K562 (cell line): ENCODE results near the gene ARMC9. TPM values are rescaled to one million over a fixed set of nuclear protein-coding genes. Genes with fewer than 3 reads are reported as not detected.

Experiments used
- ATAC-seq: fragments of 200-7000 bp; cut with Tn5 transposase; 3 replicates; pipeline ENCODE4 v1.9.1; 2020; ENCODE audit warnings: moderate library complexity
- BruUV-seq: library from RNA; stranded (reverse); fragments of 400-500 nt; replicated peaks from 2 replicates; lab custom pipeline; 2021; lab: Mats Ljungman, UMichigan
- CTCF ChIA-PET: fragments of 300-600 bp; formaldehyde crosslinking; extraction: SDS; loops from one replicate; lab custom pipeline; 2021; ENCODE audit warnings: low intra/inter-chr PET ratio; lab: Yijun Ruan, JAX
- POLR2A ChIA-PET: fragments of 300-600, 350-650 bp; sonication (Branson Sonifier 250); formaldehyde crosslinking; extraction: SDS; loops from one replicate; lab custom pipeline; 2021; ENCODE audit warnings: antibody characterized with exemption, inconsistent platforms; lab: Yijun Ruan, JAX
- DNase-seq, 4 experiments: peaks; one replicate each; pipeline versions ENCODE4 v3.0.0 to v3.0.0-alpha.2; 2011 to 2018; ENCODE audit warnings: low spot score in 3 of 4, mixed read lengths in 3 of 4; ENCODE audit errors: extremely low read depth in 1 of 4
- FAIRE-seq: peaks from 2 replicates; lab custom pipeline; 2011; peaks lifted over from hg19 to GRCh38; lab: Jason Lieb, UNC
- H2AFZ ChIP-seq: 2 replicates; pipeline ENCODE4 v1.6.0; 2011; ENCODE audit warnings: low read depth, low read length, control low read depth, inconsistent platforms
- H3K27ac ChIP-seq: fragments of 200-600 bp; 3 replicates; pipeline ENCODE4 v1.8.0; 2011; ENCODE audit warnings: low read depth, mild to moderate bottlenecking, control low read depth, inconsistent platforms, low read length, moderate library complexity, mixed read lengths; ENCODE audit errors: extremely low read depth
- H3K27me3 ChIP-seq, 2 experiments: fragments of 300-600 bp in 1 of 2; 2 replicates in 1 of 2; 3 replicates in 1 of 2; pipeline versions ENCODE4 v1.6.0 to v1.8.0; 2011; ENCODE audit warnings: inconsistent platforms in 2 of 2, low read length in 2 of 2, mild to moderate bottlenecking in 1 of 2, mixed read lengths in 1 of 2, moderate library complexity in 1 of 2; ENCODE audit not compliant: control insufficient read depth in 2 of 2, insufficient read depth in 2 of 2
- H3K36me3 ChIP-seq: fragments of 300-600 bp; 3 replicates; pipeline ENCODE4 v1.8.0; 2011; ENCODE audit warnings: mild to moderate bottlenecking, low read length, inconsistent platforms; ENCODE audit not compliant: control insufficient read depth, insufficient read depth
- H3K4me1 ChIP-seq, 2 experiments: fragments of 200-600 bp in 1 of 2; replicated peaks in 1 of 2; 2 replicates in 1 of 2; 3 replicates in 1 of 2; pipeline versions ENCODE4 v1.5.1 to v1.8.0; 2011; ENCODE audit warnings: inconsistent platforms in 2 of 2, low read length in 2 of 2, mild to moderate bottlenecking in 1 of 2, mixed read lengths in 1 of 2, moderate library complexity in 1 of 2; ENCODE audit not compliant: control insufficient read depth in 2 of 2, insufficient read depth in 2 of 2
- H3K4me2 ChIP-seq: 2 replicates; pipeline ENCODE4 v1.6.1; 2011; ENCODE audit warnings: low read length, control low read depth, inconsistent platforms, mixed read lengths; ENCODE audit not compliant: insufficient read depth
- H3K4me3 ChIP-seq: fragments of 200-600 bp; sonication (generic), shearing (Covaris generic); 2 replicates; pipeline ENCODE4 v1.5.1; 2016; ENCODE audit warnings: control low read depth, inconsistent platforms
- H3K79me2 ChIP-seq: fragments of 200-600 bp; 3 replicates; pipeline ENCODE4 v1.8.0; 2011; ENCODE audit warnings: low read length, inconsistent platforms; ENCODE audit not compliant: control insufficient read depth, insufficient read depth
- H3K9ac ChIP-seq, 2 experiments: 2 replicates each; pipeline versions ENCODE4 v1.6.0 to v1.6.1; 2011; ENCODE audit warnings: low read depth in 2 of 2, low read length in 2 of 2, control low read depth in 1 of 2, inconsistent platforms in 1 of 2, mild to moderate bottlenecking in 1 of 2, mixed read lengths in 1 of 2; ENCODE audit not compliant: insufficient read depth in 1 of 2
- H3K9me1 ChIP-seq: one replicate; pipeline ENCODE4 v1.6.0; 2011; ENCODE audit warnings: inconsistent platforms, mild to moderate bottlenecking, low read length, moderate library complexity; ENCODE audit not compliant: control insufficient read depth, insufficient read depth
- H3K9me3 ChIP-seq: replicated peaks from 2 replicates; pipeline ENCODE4 v1.5.1; 2011; ENCODE audit warnings: low read depth, low read length, inconsistent platforms; ENCODE audit not compliant: control insufficient read depth, insufficient read depth
- H4K20me1 ChIP-seq: replicated peaks from 2 replicates; pipeline ENCODE4 v1.6.1; 2011; ENCODE audit warnings: low read length, inconsistent platforms, mixed read lengths; ENCODE audit not compliant: control insufficient read depth, insufficient read depth
- ARNT ChIP-seq, 2 experiments: fragments of 450-650 bp; IDR thresholded peaks; 2 replicates each; pipeline ENCODE4 v1.6.1; 2016; ENCODE audit warnings: mild to moderate bottlenecking in 1 of 2
- CREB5 ChIP-seq: fragments of 250-450 bp; sonication (Bioruptor Pico); IDR thresholded peaks from 2 replicates; pipeline ENCODE4 v1.5.0; 2020; ENCODE audit warnings: mild to moderate bottlenecking
- GABPA ChIP-seq: fragments of 200-800 bp; sonication (Bioruptor generic); conservative IDR thresholded peaks from 2 replicates; pipeline ENCODE4 v1.6.1; 2016; ENCODE audit warnings: low read depth, missing genetic modification characterization, missing compliant biosample characterization
- HMGN3 ChIP-seq: IDR thresholded peaks from 2 replicates; pipeline ENCODE4 v1.6.1; 2011; ENCODE audit warnings: borderline replicate concordance, low read depth, mild to moderate bottlenecking, mixed read lengths, low read length; ENCODE audit not compliant: insufficient read length; ENCODE audit errors: extremely low read depth
- KAT7 ChIP-seq: sonication (generic); formaldehyde crosslinking; IDR thresholded peaks from 2 replicates; pipeline ENCODE4 v1.8.0; 2022; ENCODE audit warnings: missing genetic modification reagents, mild to moderate bottlenecking, borderline replicate concordance
- MXD1 ChIP-seq: fragments of 250-450 bp; sonication (Bioruptor Pico); IDR thresholded peaks from 2 replicates; pipeline ENCODE4 v1.8.0; 2021; ENCODE audit warnings: borderline replicate concordance, mild to moderate bottlenecking, moderate library complexity; ENCODE audit not compliant: poor library complexity, severe bottlenecking
- PYGO2 ChIP-seq: fragments of 450-650 bp; IDR thresholded peaks from 2 replicates; pipeline ENCODE4 v1.6.1; 2016; ENCODE audit warnings: mild to moderate bottlenecking, missing genetic modification characterization, moderate library complexity, missing compliant biosample characterization
- RB1 ChIP-seq: fragments of 450-650 bp; IDR thresholded peaks from 2 replicates; pipeline ENCODE4 v1.6.1; 2017; ENCODE audit warnings: low read depth, mild to moderate bottlenecking
- SNRNP70 ChIP-seq: fragments of 200-400 bp; formaldehyde crosslinking; optimal IDR thresholded peaks from 2 replicates; pipeline ENCODE3; 2017; ENCODE audit warnings: low read depth, low read length
- ZNF395 ChIP-seq: fragments of 200-800 bp; sonication (Bioruptor generic); IDR thresholded peaks from 2 replicates; pipeline ENCODE4 v1.6.1; 2017; ENCODE audit warnings: missing genetic modification characterization, missing compliant biosample characterization
- ZNF511 ChIP-seq: sonication (generic); formaldehyde crosslinking; IDR thresholded peaks from 2 replicates; pipeline ENCODE4 v1.8.0; 2022; ENCODE audit warnings: mild to moderate bottlenecking, missing genetic modification reagents
- WGBS: fragments of 100-300 bp; shearing (Covaris generic); methylation state at CpG from one replicate; pipeline ENCODE4 v1.1.6; 2016; ENCODE audit warnings: low coverage, mixed read lengths; ENCODE audit not compliant: insufficient coverage; ENCODE audit errors: missing lambda C conversion rate; 5-methylcytosine and 5-hydroxymethylcytosine counted together
- in situ Hi-C: fragments of 300-500 bp; cut with MboI; formaldehyde crosslinking; loops from 4 replicates; pipeline ENCODE4 v1.15.0; 2018; ENCODE audit warnings: inconsistent platforms, mixed read lengths
- intact Hi-C: fragments of 100-400 bp; cut with micrococcal nuclease; formaldehyde crosslinking; loops from 2 replicates; pipeline ENCODE4 v1.14.2; 2022
- polyA plus RNA-seq, 8 experiments: library from polyadenylated mRNA; depleted of rRNA in 4 of 8; stranded (reverse) in 5 of 8; unstranded in 3 of 8; fragments of >200 nt; fragmentation: Nextera tagmentation in 2 of 8; fragmentation: Illumina TruSeq in 1 of 8; extraction: Ambion mirVana in 2 of 8; extraction: Trizol in 1 of 8; gene quantifications; 2 replicates each; pipeline versions ENCODE4 v1.2.1 to v1.2.3, GENCODE V29; 2011 to 2014; ENCODE audit warnings: inconsistent platforms in 1 of 8, missing spikeins in 1 of 8
- total RNA-seq, 7 experiments: library from RNA; depleted of rRNA in 6 of 7; stranded (reverse); fragments of >200 nt in 6 of 7; fragmentation: Illumina TruSeq in 2 of 7; extraction: Trizol in 2 of 7; gene quantifications; 2 replicates each; pipeline versions ENCODE4 v1.2.1 to v1.2.3, GENCODE V29; 2011 to 2021; ENCODE audit warnings: low replicate concordance in 1 of 7

The ARMC9 gene
- total and polyA plus RNA-seq, 9 of the 15 experiments (the other 6 are each of a cell fraction or from before 2014, with no cell fraction given) = 0.36 to 2.3 (median 1.1) TPM

GRCh38 chr2:231243866-231244265, 45.4 kb downstream of the ARMC9 start:
- no TSS peak for BruUV-seq
- intact Hi-C loops = no loop called here

GRCh38 chr2:231244382-231245248, 46.2 kb downstream of the ARMC9 start:
- no peak for FAIRE-seq
- Histone ChIP-seq H3K27me3 (peaks cover 0 to 22% of the 10 kb centered on the region in 2 experiments; a peak in 2 of 5 replicates), H3K36me3 (no peaks in the 10 kb centered on the region), H3K4me3 (no peak overlapping the region), H3K27ac (no peak overlapping the region), H2AFZ (no peak overlapping the region), H3K9me3 (no peaks in the 10 kb centered on the region), H3K79me2 (no peaks in the 10 kb centered on the region), H3K4me1 (peaks cover 0 to 7% of the 10 kb centered on the region in 2 experiments; a peak in 2 of 5 replicates), H3K9me1 (no peaks in the 10 kb centered on the region), H4K20me1 (no peaks in the 10 kb centered on the region), H3K9ac (no peak overlapping the region), H3K4me2 (no peak overlapping the region)
- in situ Hi-C loops (no loop called here), intact Hi-C loops (no loop called here)
- ATAC-seq = no peak
- ChIA-PET CTCF (no interaction called here), POLR2A (no interaction called here)
- 17% methylated on average over 13 of the region's 15 CpGs for WGBS
- no peak for DNase-seq
- no TSS peak for BruUV-seq
- TF ChIP-seq CREB5 (CRISPR knock-in tag) (no peak), PYGO2 (no peak), RB1 (no peak), ZNF511 (no peak), MXD1 (CRISPR knock-in tag) (no peak), ZNF395 (CRISPR knock-in tag) (no peak), GABPA (no peak), HMGN3 (no peak)

More at GRCh38 chr2:231243866-231244265, 45.4 kb downstream of the ARMC9 start:
- in situ Hi-C loops = no loop called here
- ATAC-seq = no peak
- H2AFZ ChIP-seq = no peak overlapping the region
- no peak overlapping the region for H3K27ac ChIP-seq
- TF ChIP-seq ARNT (IDR thresholded peaks at IDR 0.05) (no peak), SNRNP70 (no peak), KAT7 (CRISPR knock-in tag) (no peak)
- TF ChIP-seq, all 486 proteins: peak for 0
- no peaks in the 10 kb centered on the region for H3K79me2 ChIP-seq
- no peak for FAIRE-seq
- WGBS = 46% methylated on average over 7 of the region's 7 CpGs
- H3K36me3 ChIP-seq = no peaks in the 10 kb centered on the region
- no peak overlapping the region for H3K4me3 ChIP-seq
- no peak for DNase-seq
- no peak overlapping the region for H3K4me2 ChIP-seq
- no peak overlapping the region for H3K9ac ChIP-seq
- CTCF ChIA-PET = no interaction called here
- POLR2A ChIA-PET = no interaction called here
- no peaks in the 10 kb centered on the region for H4K20me1 ChIP-seq
- no peaks in the 10 kb centered on the region for H3K9me1 ChIP-seq
- no peaks in the 10 kb centered on the region for H3K9me3 ChIP-seq
- peaks cover 0 to 15% of the 10 kb centered on the region in 2 experiments; a peak in 2 of 5 replicates for H3K27me3 ChIP-seq
- peaks cover 0 to 9% of the 10 kb centered on the region in 2 experiments; a peak in 3 of 5 replicates for H3K4me1 ChIP-seq
